ENCODE measurements around the gene EFCAB8.
A peak's percentile ranks its signal among the peaks of the same experiment; 100 is the strongest.

The EFCAB8 gene, protein sequence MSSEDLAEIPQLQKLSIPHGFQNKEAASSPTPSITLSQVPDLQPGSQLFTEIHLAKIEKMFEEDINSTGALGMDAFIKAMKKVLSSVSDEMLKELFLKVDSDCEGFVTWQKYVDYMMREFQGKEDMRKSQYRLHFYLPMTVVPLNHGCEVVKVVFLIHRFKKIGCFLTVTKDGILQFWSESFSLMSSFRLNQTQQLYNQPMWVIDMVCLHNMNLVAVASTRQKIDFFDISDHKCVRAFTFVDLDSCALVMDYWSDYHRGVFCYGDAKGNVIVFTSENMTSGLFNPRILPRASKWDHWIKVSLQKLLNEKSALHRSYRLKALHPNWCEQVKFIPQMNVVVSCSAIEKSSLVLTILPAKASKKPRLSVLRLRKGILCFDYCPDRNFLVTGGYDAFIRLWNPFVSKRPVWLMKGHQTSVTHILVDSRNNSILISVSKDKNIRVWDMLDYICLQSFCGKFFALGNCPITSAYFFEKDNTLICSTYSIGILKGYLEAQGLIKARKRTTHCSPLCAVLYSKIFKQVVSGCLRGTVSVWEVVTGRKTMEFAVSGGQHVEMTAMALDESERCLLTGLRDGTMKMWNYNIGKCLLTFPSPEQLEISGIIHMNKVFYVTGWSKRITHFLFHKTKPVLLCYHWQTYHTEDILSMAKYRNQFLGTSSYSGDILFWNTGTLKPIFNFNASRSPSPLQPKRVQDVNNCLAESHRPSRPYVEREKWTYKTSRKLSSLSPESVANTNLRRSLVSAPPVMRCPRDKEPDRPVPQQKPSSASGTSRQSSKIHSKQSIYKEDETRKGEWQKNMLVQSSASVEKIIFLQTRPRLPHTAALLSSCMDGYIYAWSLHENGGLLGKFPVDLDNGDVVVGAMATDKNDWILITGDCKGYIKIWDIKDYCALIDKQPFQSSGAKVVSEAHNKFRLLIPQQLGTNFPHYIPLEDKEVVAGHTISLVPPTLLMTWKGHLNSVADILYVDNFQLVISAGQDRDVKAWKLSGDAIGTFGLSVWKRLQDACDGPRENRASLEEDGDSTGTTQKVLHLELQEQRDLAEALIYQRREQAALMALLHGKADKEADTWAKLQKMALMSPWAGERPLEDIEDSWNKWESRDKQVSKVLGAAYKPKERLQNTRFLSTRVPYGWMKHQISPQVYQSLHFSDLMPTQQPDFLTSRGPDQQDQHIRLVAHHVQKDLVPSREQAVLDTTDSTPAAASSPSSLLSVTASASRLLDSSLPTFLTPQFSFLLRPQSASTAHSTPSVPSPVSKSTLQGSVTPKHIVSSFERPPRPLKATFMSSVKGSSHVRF

DNA sequence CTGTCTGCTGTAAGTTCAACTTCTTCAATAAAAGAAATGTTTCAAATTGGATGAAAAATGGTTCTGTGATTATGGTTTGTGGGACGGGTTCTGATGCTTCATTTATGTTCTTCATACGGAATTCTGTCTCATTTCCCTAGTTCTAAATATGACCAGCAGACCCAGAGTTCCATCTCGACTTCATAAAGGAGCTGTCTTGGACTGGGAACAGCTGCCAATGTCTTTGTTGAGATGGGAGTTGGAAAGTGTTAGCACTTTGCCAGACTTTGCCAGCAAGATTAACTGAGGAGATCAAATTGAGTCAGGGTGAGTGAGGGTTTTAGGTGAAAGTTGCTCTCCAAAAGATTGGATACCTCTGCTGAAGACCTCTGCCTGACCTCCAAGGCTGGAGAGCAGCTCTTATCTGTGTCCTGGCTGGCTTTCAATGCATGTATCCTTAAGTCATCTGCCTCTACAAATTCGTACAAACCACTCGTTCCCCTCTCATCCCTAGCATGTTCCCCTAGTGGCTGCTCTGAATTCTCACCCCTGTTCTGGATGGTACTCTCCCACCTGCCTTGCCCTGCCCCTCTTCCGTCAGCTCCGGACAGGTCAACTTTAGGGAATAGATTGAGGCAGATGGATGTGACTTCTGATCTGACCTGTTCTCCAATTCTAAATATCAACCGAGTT, at the start of gene EFCAB8:
Gene EFCAB8, plus strand, starts transcription at position 223 of the 672 bp plus-strand sequence. CDS start 4,870 bp downstream, outside the sequence.
- peaks cover 4 to 22% (median 11%) of the 10 kb centered on the region in 11 experiments; a peak in 12 of 22 replicates for H4K20me1 ChIP-seq
- H3K4me2 ChIP-seq, result no peak within 1 kb of the TSS
- no peak within 1 kb of the TSS for H3K4me3 ChIP-seq
- TF ChIP-seq Cebpa-rat (IDR thresholded peaks at IDR 0.05), result no peak
- H3K9ac ChIP-seq, result no peak within 1 kb of the TSS
- no peaks in the 10 kb centered on the region for H3K9me3 ChIP-seq (replicated peaks in 1 of 11)
- H3K4me1 ChIP-seq, result peaks cover 0 to 14% (median 7%) of the 10 kb centered on the region in 10 experiments; a peak in 12 of 20 replicates
- no peaks in the 10 kb centered on the region for H3K27me3 ChIP-seq
- peaks cover 20 to 60% (median 41%) of the 10 kb centered on the region in 11 experiments; a peak in 21 of 22 replicates for H3K36me3 ChIP-seq
- H3K27ac ChIP-seq, result no peak within 1 kb of the TSS

DNA sequence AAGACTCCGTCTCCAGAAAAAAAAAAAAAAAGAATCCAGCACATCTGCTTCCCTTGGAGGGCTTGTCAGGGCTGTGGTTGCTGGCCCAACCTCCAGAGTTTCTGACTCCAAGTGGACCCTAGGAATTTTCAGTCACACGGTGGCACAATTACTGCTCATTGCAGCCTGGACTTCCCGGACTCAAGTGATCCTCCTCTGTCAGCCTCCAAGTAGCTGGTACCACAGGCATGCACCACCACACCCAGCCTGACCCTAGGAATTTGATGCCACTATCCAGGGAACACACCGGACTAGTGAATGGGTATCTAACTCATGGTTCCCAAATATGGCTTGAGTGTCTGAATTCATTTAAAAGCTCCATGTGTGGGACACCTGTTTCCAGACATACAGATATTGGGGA, 48.8 kb upstream of the EFCAB8 start:
- H4K20me1 ChIP-seq, result no peaks in the 10 kb centered on the region; a peak in 1 of 22 replicates
- H3K4me3 ChIP-seq, result no peak overlapping the region
- H3K9me3 ChIP-seq (replicated peaks in 1 of 11), result no peaks in the 10 kb centered on the region
- H3K27ac ChIP-seq, result no peak overlapping the region
- H3K9ac ChIP-seq, result no peak overlapping the region
- no peak for TF ChIP-seq Cebpa-rat (IDR thresholded peaks at IDR 0.05)
- peaks cover 0 to 49% (median 8%) of the 10 kb centered on the region in 11 experiments; a peak in 12 of 22 replicates for H3K36me3 ChIP-seq
- H3K4me1 ChIP-seq, result peaks cover 9 to 26% (median 20%) of the 10 kb centered on the region in 10 experiments; a peak in 19 of 20 replicates
- H3K4me2 ChIP-seq, result no peak overlapping the region
- H3K27me3 ChIP-seq, result no peaks in the 10 kb centered on the region

DNA sequence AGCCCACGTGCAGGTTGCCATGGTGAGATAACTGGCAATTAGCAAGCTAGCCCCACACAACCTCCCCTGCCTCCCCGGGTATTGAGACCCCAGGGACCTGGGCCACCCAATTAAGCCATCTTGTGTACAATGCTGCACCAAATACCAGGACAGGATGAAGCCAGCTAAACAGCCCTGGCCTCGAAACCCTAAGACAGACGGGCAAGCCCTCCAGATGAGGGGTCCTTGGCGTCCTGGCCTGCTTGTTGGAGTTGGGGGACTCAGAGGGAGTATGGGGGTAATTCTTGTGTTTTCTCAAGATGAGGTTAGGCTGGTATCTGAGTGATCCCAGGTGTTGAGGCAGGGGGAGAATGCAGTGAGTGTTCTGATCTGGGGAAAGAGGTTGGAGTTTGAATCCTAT, 47.8 kb upstream of the EFCAB8 start:
- H3K4me1 ChIP-seq, result peaks cover 9 to 26% (median 20%) of the 10 kb centered on the region in 10 experiments; a peak in 19 of 20 replicates
- H3K9ac ChIP-seq, result no peak overlapping the region
- H4K20me1 ChIP-seq, result no peaks in the 10 kb centered on the region; a peak in 1 of 22 replicates
- peaks cover 0 to 39% (median 6%) of the 10 kb centered on the region in 11 experiments; a peak in 11 of 22 replicates for H3K36me3 ChIP-seq
- H3K27me3 ChIP-seq, result no peaks in the 10 kb centered on the region
- no peaks in the 10 kb centered on the region for H3K9me3 ChIP-seq (replicated peaks in 1 of 11)
- no peak for TF ChIP-seq Cebpa-rat (IDR thresholded peaks at IDR 0.05)
- H3K27ac ChIP-seq, result no peak overlapping the region
- no peak overlapping the region for H3K4me2 ChIP-seq
- no peak overlapping the region for H3K4me3 ChIP-seq

DNA sequence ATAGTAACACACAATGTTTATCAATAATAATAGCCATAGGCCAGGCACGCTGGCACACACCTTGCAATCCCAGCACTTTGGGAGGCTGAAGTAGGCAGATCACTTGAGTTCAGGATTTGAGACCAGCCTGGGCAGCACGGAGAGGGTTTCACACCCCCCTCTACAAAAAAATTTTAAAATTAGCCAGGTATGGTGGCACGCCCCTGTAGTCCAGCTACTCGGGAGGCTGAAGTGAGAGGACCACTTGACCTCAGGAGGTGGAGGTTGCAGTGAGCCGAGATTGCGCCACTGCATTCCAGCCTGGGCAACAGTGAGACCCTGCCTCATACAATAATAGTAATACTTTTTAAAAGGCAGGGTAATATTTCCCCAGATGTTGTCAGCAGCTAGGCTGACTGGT, 46.8 kb upstream of the EFCAB8 start:
- Histone ChIP-seq H3K27ac (no peak overlapping the region), H3K4me2 (no peak overlapping the region), H4K20me1 (no peaks in the 10 kb centered on the region; a peak in 1 of 22 replicates), H3K9ac (no peak overlapping the region), H3K27me3 (no peaks in the 10 kb centered on the region), H3K4me3 (no peak overlapping the region), H3K4me1 (peaks cover 9 to 26% (median 20%) of the 10 kb centered on the region in 10 experiments; a peak in 19 of 20 replicates), H3K9me3 (replicated peaks in 1 of 11) (no peaks in the 10 kb centered on the region), H3K36me3 (peaks cover 0 to 32% (median 0%) of the 10 kb centered on the region in 11 experiments; a peak in 8 of 22 replicates)
- no peak for TF ChIP-seq Cebpa-rat (IDR thresholded peaks at IDR 0.05)

DNA sequence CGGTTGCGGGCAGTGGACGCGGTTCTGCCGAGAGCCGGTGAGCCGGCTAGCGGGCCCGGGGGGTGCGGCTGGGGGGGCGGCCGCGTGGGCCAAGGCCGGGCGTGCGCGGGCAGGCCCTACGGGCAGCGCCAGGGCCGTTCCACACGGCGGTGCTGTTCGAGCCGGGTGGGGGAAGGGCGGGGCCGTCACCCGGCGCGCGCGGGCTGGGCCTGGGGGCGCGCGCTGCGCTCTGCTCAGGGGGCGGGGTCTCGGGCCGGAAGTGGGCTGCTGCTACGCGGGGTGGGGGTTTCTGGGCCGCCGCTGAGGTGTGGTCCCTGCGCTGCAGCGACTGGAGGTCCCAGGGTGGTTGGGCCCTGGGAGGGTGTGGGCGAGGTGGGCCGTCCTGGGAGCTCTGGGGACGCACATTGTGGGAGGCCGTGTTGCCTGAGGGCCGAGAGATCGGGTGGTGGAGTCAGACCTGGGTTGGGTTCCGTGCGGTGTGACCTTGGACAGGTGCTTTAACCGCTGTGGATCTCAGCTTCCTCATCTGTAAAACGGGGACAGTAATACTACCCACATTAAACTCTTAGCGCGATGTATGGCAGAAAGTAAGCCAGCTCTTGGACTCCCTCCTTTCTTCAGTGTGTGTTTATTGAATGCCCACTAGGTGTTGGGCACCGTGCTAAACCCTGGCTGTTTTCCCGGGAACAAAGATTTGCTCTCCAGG, 38.6 kb upstream of the EFCAB8 start:
- H3K4me3 ChIP-seq, result peak overlapping the region; percentile 68 to 96 (median 90)
- peak overlapping the region; percentile 89 to 97 (median 92) for H3K9ac ChIP-seq
- H3K27me3 ChIP-seq, result no peaks in the 10 kb centered on the region
- peak overlapping the region; percentile 89 to 96 (median 91) for H3K27ac ChIP-seq
- peak overlapping the region; percentile 81 to 98 (median 93) for H3K4me2 ChIP-seq
- TF ChIP-seq Cebpa-rat (IDR thresholded peaks at IDR 0.05), result no peak
- H3K9me3 ChIP-seq (replicated peaks in 1 of 11), result no peaks in the 10 kb centered on the region
- H3K4me1 ChIP-seq, result peaks cover 40 to 50% (median 46%) of the 10 kb centered on the region in 10 experiments
- H4K20me1 ChIP-seq, result peaks cover 49 to 52% (median 51%) of the 10 kb centered on the region in 11 experiments
- H3K36me3 ChIP-seq, result peaks cover 0 to 22% (median 11%) of the 10 kb centered on the region in 11 experiments; a peak in 12 of 22 replicates

DNA sequence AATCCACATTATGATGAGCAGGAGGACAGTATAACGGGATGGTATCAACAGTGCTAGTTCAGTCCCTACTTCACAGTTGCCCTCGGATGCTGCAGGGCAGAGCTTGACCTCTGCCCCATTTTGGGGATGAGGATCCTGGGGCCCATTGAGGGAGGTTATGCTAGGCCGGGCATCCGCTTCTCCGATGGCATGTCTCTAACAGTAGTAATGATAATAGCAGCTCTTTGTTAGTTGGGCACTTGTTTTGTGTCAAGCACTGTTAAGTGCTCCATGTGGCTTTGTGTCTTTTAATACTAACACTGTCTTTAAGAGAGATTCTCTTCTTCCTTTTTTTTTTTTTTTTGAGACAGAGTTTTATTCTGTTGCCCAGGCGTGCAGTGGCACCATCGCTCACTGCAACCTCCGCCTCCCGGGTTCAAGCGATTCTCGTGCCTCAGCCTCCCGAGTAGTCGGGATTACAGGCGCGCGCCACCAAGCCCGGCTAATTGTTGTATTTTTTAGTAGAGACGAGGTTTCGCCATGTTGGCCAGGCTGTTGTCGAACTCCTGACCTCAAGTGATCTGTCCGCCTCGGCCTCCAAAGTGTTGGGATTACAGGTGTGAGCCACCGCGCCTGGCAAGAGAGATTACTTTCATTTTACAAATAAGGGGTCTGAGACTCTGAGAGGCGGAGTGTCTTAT, 37.9 kb upstream of the EFCAB8 start:
- peak overlapping the region; percentile 89 to 97 (median 92) for H3K9ac ChIP-seq
- no peaks in the 10 kb centered on the region for H3K27me3 ChIP-seq
- peak overlapping the region; percentile 81 to 98 (median 93) for H3K4me2 ChIP-seq
- H3K9me3 ChIP-seq (replicated peaks in 1 of 11), result no peaks in the 10 kb centered on the region
- H3K36me3 ChIP-seq, result peaks cover 2 to 29% (median 16%) of the 10 kb centered on the region in 11 experiments
- TF ChIP-seq Cebpa-rat (IDR thresholded peaks at IDR 0.05), result no peak
- peak overlapping the region; percentile 68 to 96 (median 90) for H3K4me3 ChIP-seq
- peaks cover 40 to 50% (median 46%) of the 10 kb centered on the region in 10 experiments for H3K4me1 ChIP-seq
- peak overlapping the region; percentile 89 to 96 (median 91) for H3K27ac ChIP-seq
- peaks cover 56 to 59% (median 58%) of the 10 kb centered on the region in 11 experiments for H4K20me1 ChIP-seq

DNA sequence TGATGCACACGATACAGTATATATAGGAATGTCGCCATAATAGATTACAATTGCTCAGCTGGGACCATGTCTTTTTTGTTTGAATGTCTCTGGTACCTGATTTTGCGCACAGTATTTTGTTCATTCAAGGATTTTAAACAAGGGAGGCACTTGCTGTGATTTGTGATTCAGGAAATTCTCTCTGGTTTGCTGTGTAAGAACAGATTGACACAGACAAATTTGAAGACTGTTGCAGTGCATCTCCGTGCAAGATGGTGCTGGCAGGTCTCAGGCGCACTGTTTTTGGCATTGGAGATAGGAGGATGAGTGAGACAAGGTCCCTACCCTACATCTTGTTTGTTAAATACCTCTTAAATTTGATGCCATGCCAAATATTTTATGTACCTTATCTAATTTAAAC, 36.5 kb upstream of the EFCAB8 start:
- Histone ChIP-seq H3K27ac (no peak overlapping the region), H3K36me3 (peaks cover 15 to 43% (median 30%) of the 10 kb centered on the region in 11 experiments), H3K9me3 (replicated peaks in 1 of 11) (no peaks in the 10 kb centered on the region), H4K20me1 (peaks cover 62 to 73% (median 71%) of the 10 kb centered on the region in 11 experiments), H3K4me3 (no peak overlapping the region), H3K4me2 (peak overlapping the region; percentile 81 to 98 (median 93)), H3K4me1 (peaks cover 40 to 50% (median 46%) of the 10 kb centered on the region in 10 experiments), H3K27me3 (no peaks in the 10 kb centered on the region), H3K9ac (peak overlapping the region in 3 of 11 experiments; percentile 19 to 90 (median 46); a peak in 3 of 22 replicates)
- TF ChIP-seq Cebpa-rat (IDR thresholded peaks at IDR 0.05), result no peak
